HG03060 (cell line): ENCODE measurements around the gene P4HA2.

Source experiments
- ATAC-seq: cut with Tn5 transposase; IDR thresholded peaks from one replicate; pipeline ENCODE4 v1.9.1; 2021; ENCODE audit warnings: low read depth, moderate number of reproducible peaks; ENCODE audit not compliant: unreplicated experiment

Gene P4HA2

DNA sequence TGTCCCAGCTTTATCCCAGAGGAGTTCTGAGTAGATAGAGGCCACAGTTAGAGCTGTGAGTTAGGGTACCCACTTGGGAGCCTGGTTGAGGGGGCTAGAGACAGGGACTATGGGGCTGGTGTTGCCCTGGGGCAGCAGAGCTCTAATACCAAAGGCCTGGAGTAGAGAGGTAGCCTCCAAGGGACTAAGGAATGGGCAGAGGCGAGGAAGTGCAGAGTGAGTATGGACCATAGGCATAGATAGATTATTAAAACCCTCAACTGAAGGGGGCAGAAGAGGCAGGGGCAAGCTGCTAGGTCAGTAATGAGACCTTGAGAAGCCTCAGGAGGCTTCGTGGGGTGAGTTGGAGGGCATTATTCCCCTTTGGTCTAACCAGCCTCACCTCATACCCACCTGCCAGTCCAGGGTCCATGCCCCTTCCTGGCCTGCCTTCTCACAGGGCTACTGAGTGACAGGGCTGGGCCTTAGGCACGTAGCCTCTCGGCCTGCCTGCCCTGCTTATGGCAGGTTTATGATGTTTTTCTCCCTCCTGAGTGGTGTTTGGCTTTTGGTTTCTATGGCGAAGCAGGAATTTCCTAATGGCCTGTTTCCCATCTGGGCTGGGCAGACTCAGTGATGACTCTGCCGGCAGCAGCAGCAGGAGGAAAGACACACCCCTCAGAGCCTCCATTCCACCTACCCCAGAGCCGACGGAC lies 37.8 kb upstream of the P4HA2 start:
- ATAC-seq: no peak

DNA sequence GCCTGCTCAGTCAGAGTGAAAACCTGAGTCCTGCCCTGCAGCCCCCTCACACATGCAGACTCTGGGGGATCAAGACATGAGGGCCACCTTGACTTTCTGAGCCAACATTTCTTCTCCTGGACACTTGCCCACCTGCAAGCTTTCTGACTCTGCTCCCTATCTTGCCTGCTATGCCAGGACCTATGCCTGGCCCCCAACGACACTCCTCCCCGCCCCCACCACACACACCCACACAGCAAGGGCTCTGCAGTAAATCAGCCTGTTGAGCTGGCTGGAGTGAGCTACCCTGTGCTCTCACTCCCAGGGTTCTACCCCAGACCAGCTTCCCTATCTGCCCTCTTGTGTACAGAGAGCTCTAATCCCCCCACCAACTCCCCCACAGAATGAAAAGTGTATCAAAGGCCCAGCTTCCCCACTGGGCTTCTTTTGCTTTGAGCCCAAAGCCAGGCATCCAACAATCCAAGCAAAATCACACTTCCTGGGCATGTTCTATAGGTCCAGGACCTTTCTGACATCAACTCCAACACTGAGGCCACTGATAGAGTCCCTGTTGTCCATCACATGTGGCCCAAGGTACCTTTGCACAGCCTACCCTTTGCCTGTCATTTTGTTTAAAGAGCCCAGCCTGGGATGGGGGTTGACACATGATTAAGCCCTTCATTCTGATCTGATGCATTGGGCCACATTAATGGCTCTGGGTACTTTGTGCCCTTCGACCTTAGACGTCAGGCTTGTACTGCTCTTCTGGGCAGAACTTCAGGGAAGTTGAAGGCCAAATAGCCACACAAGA lies 37.1 kb upstream of the P4HA2 start:
- ATAC-seq: no peak

DNA sequence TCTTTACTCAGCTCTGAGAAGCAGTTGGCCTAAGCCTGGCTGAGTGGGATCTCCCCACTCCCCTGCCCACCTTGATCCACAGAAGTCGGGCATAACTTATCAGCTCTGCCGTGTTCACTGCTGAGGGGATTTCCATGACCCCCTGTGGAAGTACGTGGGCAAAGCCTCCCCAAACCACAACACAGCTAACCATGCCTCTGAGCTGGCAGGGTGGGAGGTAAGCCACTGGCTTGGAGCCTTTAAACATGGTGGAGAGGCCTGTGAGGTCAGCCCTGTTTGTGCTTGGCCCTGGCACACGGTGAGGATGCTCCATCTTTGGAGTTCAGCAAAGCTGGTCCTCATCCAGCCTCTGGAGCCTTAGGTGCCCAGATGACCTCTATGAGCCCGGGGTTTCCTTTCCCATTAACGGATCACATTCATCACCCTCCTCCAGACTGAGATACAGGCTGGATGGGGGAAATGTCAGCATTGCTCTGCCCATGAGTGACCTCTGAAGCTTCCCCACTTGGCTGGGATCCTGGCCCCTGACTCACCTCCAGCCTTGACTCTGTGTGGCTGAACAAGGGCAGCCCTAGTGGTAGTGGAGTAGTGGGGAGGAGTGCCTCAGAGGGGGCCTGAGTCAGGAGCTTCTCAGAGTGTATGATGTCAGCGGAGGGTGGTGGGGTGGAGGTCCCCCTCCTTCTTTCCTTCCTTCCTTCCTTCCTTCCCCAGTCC lies 36.1 kb upstream of the P4HA2 start:
- ATAC-seq: no peak

DNA sequence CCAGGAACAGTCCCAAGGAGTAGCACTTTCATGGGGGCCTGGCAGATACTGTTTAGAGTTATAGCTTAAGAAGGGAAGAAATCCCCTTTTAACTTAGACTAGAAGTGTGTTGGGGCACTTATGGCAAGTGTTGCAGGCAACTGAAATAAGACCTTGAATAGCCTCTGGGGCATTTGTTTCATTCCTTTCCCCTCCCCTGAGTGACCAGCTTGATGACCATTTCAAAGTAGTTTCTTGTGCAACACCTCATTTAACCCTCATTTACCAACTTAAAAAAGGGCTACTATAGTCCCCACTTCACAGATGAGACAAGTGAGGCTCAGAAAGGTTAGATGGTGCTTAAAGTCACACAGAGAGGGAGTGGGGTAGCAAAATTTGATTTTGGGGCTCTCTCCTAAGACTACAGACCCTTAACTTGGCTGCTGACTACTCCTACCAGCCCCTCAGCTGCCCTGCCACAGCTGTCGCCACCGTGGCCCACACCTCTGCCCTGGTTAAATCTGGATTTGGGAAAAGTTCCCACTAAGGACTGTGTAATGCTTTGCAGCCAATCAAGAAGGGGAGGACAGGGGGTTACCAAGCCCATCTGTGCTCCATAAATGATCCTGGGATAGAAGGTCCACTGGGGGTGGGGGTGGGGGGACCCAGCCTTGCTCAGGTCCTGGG lies 35.4 kb upstream of the P4HA2 start:
- ATAC-seq: no peak

DNA sequence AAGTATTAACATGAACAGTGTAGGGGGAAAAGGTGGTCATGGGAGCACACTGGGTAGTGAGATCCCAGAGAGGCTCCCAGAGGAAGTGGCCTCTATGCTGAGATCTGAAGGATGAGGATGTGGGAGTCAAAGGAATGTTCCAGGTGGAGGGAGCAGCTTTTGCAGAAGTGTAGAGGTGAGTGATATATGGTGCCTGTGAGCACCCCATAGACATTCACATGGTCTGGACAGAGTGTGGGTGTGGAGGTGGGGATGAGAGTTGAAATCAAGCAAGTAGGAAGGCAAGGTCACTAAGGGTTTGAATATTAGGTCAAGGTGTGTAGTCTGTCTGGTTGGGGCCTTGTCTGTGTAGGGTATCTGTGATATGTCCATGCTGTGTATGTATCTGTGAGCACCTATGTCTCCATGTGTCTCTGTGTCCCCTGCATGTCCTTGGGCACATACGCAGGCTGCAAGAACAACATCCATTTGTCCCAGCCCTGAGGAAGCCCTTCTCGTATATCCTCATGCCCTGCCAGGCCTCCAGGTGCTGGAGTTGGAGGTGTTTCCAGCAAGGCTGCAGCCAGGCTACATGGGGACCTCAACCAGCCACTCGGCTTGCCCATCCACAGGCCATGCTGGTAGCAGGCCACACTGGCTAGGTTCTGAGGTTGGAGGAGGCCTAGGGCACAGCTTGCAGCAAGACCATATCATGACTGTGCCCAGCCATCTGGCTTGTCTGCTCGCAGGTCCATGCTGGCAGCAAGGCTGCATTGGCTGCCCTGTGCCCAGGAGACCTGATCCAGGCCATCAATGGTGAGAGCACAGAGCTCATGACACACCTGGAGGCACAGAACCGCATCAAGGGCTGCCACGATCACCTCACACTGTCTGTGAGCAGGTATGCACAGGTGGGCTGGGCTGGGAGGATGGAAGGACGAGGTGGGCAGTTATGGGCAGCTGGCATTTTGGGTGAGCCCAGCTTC lies 34.5 kb upstream of the P4HA2 start:
- ATAC-seq: no peak

DNA sequence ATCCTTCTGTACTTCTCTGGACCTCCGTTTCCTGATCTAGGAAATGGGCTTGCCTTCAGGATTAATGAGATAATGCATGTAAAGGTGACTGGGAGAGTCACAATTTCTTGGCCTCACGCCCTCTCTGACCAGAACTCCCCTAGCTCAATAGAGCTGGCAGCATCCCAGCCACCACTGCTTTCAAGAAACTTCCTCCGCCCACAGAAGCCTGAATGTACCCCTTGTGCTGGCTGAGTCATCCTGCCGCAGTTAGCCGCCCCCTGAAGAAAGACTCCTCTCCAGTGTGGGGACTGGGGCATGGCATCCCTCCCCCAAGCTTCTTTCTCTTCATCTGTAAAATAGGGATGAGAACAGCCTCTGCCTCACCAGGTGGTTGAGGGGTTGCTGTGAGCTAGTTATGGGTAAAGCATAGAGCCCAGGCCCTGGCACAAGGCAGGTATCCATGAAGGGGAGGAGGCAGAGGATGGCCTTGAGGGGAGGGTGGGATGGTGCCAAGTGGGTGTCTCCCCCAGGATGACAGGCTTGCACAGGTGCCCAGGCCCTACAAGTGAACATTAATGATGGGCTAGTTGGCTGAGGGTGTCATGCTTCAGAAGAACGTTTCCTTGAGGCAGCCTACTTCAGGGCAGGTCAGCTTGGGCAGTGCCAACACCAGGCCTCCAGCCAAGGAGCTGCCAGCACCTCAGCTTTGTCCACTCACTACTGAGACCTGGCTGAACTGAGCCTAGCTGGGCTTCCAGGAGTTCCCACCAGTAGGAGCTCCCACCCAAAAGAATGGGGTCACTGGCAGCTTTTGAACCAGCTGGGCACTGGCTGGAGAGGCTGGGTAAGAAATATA lies 33.3 kb upstream of the P4HA2 start:
- ATAC-seq: peak; percentile 50

DNA sequence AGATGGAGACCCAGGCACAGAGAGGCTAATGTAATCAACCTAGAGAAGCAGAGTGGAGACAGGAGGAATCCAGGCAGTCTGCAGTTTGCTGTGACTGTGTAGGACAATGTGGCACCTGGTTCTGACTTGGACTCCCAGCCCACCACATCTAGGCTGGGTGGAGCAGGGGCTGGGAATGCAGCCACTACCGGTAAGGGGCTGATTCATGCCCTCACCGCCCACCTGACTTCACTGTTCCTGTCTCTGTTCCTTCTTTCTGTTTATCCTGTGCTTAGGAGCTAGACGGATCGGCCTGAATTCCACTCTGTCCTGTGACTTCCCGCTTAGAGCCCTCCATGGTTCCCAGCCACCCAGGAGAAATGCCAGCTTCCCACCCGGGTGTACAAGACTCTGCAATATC lies 32.4 kb upstream of the P4HA2 start:
- no peak for ATAC-seq

DNA sequence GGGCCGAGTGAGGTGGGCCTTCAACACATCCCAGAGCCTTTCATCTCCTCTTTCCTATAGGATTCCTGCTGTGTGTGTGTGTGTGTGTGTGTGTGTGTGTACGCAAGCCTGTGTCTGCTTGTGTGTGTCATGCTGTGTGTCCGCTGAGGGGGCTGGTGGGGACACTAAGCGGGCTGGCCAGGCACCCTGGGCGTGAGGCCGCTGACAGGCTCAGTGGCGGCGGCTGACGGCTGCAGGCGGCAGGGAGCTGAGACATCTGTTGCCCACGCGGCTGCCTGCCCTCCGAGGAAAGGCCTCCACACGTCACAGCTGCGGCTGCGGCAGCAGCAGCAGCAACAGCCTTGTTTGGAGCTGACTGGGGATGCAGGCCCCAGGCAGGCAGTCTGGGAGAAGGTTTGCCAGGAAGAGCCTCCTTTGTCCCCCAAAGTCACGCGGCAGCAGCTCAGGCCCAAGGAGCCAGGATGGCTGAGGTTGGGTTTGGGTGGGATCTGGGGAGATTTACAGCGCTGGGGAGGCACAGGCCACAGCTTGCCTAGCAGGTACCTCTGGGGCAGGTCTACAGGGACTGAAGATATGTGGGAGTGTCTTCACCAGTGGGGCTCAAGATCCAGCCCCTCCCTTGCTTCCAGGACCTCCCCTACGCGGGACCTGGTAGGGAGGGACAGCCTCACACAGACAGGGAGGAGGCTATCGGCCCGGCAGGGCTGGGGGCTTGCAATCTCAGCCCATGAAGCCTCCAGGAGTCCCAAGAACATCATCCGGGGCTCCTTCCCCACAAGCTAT lies 31.6 kb upstream of the P4HA2 start:
- no peak for ATAC-seq

DNA sequence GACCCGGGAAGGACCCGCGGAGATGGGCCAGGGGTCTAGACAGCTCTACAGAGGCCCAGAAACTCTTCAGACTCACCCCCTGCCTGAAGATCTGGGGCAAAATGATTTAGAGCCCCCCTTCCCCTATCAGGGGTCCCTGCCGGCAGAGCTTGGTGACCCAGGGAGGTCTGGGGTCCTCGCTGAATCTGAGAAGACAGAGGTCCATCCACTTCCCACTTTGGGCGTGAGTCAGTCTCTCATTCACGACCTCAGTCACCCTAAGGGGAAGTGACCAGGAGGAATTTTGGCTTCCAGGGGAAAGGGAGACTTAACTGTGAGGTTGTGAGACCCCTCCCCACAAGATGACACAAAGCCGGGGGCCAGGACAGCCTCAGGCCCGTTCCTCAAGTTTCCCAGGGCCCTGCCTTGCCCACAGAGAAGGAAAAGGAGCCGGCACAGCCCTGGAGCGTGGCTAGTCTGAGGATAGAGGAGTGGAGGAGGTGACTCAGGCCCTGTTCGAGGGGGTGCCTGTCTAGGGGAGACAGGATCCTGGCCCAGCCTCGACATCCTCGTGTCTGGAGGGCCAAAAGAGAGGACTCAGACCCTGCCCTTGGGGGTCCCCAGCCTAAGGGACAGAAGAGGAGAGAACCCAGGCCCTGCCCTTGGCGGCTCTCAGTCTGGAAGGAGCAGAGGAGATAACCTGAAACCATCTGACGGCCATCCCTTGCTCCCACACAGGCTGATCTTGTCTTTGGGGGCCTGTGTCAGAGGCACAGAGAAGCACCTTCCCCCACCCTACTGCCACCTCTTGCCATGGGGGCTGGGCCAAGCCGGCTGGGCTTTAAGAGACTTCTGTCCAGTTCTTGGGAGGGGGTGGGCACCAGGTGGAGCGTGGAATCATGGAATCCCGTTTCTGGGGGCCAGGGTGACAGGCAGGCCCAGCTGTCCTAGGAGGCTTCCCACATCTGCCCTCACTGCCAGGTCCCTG lies 30.7 kb upstream of the P4HA2 start:
- ATAC-seq: no peak

DNA sequence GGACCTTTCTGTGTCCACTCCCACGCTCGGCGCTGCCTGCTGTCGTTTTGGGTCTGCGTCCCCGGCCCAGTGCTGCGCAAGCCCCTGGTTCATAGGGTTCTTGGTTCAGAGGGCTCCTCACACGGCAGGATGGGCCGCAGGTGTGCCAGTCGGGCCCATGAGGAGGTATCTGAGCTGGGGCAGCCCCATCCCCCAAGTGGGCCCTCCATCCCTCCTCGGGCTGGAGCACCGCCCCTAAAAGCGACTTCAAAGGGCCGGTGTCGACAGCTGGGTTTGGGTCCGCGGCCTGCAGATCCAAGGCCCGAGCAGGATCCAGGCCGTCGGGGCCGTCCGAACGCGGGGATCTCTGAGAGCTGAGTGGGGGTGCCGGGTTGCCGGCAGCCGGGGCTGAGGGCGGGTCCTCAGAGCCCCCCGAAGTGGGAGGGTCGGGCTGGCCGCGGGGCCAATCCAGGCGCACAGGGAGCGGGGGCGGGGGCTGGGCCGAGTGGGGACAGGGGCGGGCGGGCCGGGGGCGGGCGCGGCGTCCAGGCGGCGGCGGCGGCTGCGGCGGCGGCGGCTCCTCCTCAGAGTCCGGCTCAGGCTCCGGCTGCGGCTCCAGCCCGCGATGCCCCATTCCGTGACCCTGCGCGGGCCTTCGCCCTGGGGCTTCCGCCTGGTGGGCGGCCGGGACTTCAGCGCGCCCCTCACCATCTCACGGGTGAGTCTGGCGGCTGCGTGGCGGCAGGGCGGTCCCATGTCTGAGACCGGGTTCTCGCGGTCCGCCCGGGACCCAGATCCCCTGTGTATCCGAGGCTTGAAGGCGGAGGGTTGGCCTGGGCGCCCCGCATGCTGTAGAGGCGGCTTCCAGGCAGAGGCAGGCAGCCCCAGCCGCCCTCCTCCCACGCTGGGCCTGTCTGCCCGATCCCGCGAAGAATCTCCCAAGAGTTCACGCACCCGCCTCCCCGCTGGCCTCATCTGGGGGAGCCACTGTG lies 29.8 kb upstream of the P4HA2 start, which contains the start of gene PDLIM4:
PDLIM4 (plus strand) TSS at position 566 of the 971 bp plus-strand sequence; CDS start at position 605, 39 bp downstream.
- no peak for ATAC-seq

DNA sequence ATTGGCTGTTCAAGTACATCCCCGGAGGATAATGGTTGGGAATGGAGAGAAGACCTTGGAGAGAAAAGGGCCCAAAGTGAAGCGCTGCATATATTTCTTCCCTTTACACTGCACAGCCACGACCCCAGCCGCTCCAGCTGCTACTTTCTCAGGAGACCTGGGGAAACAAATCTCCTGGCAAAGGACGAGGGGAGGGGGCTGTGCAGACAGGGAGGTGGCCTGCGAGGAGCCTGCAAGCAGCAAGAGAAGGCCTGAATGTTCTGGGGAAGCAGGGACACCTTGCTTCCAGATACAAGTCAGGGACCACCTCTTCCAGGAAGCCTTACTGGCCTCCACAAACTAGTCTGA lies 29.1 kb upstream of the P4HA2 start:
- no peak for ATAC-seq

DNA sequence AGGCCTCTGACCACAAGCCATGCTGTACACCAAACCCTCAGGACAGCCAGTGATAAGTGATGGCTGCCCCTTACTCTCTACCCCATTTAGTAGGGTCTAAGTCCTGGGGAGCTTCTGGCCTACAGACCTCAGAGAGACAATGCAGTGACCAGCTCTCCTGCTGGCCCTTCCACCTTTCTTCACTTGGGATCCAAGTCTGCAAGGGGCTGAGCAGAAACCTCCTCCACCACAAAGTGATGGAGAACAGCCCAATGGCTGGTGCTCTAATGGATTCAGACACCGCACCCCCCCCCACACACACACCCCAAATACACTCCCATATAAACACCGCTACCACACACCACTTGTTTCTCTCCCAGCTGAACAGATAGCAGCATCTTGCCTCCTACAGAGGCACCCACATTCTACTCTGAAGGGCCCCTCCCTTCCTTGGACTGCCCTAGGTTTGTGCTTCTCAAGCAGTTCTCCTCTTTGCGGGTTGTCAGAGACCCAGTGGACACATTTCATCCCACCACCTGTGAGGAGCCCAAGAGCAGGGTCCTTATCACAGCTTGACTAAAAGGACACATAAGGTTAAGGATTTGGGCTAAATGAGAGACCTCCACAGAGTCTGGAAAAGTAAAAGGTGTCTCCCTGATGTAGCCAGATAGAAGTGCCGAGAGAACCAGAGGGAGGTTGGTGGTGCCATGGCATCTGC lies 28.6 kb upstream of the P4HA2 start:
- ATAC-seq: no peak

DNA sequence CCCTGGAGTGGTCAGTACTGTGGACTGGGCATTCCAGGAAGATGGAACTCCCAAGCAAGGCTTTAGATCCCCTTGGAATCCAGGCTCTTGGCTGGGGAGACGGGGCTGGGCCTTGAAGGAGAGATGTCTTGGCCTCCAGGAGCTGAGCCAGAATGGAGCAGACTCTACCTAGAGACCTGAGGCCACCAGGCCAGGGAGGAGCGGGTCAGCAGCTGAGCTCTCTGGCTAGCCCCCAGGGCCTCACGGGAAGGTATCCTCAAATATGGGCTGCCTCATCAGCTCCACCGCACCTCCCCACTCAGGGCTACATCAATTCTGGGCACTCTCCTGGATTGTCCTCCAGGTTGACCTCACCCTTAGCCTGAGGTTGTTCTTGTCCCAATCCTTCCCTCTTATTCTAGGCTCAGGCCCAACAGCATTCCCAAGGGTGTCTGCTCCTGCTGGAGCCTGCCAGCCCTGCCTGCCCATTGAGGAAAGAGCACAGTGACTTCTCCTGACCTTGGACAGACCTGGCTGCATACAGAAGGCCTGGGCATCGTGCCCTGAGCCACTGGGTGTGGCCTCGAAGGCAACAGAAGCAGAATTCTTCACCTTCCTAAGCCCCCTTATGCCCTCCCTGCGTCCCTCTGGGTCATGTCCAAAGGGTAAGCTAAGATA lies 26.8 kb upstream of the P4HA2 start:
- ATAC-seq: no peak

DNA sequence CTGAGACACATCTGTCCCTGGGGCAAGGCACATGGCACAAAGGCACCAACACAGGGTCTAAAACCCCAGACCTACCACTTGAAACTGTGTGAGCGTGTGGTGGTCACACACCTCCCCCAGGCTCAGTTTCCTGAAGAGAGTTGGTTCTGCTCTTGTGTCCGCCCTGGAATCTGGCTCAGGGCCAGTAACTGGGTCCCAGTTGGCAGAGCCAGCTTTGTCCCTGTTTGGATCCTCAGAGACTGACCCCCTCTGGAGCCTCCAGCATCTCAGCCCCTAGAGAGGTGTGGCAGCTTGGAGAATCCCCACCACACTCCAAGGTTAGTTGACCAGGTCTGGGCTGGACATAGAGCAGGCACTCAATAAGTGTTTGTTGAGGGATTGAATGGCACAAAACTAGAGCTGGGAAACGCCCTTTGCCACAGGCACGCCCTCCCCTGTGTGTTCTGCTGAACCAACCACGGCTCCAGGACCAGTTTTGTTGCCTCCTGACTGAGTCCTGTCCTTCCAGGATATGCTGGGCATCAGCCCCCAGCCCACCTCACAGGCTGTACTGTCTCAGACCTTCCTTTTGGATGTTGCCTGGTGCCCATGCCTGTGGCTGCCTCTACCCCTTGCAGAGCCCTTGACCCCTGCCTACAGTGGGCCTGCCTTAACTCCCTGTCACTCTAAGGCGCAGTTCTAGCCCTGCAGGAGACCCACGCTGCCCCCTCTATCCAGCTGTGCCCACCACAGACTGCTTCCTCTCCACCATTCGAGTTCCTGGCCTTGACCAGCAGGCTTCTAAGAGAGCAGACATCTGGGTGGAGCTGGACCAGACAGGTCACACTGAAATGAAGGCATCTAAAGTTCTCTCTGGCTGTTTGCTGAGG lies 26.0 kb upstream of the P4HA2 start:
- no peak for ATAC-seq
